Left ventricle myocardium superior (tissue), 1 donor: Measurements from ENCODE around the gene NOL4L. TPM values are rescaled to one million over a fixed set of nuclear protein-coding genes. Genes with fewer than 3 reads are reported as not detected.
A peak's percentile ranks its signal among the peaks of the same experiment; 100 is the strongest.

ENCODE experiments used
- ATAC-seq: fragments of 200-7000 bp; cut with Tn5 transposase; one replicate; pipeline ENCODE4 v1.9.1; 2020; ENCODE audit warnings: mild to moderate bottlenecking, moderate library complexity
- DNase-seq: peaks from one replicate; pipeline ENCODE4 v3.0.0-alpha.2; 2020
- intact Hi-C: fragments of 100-400 bp; cut with micrococcal nuclease; formaldehyde crosslinking; loops from one replicate; pipeline ENCODE4 v1.11.0; 2022
- total RNA-seq: library from RNA; stranded (reverse); fragmentation: NEBNext Ultra II Directional; extraction: Animal tissue kit (Norgen Biotek cat#: 25700); gene quantifications from one replicate; pipeline ENCODE4 v1.2.1, GENCODE V29; 2021
- donor health status: DM: no; HTN: yes; CAD: no; lungs with severe emphysema.

NOL4L gene
- total RNA-seq, 1 donor from 2014 or later = 5.2 TPM

- peak; percentile 76 for DNase-seq
- ATAC-seq = peak; percentile 66
- intact Hi-C loops = no loop called here
Observed at GRCh38 chr20:32483351-32484224, 101.5 kb downstream of the NOL4L start.

DNA sequence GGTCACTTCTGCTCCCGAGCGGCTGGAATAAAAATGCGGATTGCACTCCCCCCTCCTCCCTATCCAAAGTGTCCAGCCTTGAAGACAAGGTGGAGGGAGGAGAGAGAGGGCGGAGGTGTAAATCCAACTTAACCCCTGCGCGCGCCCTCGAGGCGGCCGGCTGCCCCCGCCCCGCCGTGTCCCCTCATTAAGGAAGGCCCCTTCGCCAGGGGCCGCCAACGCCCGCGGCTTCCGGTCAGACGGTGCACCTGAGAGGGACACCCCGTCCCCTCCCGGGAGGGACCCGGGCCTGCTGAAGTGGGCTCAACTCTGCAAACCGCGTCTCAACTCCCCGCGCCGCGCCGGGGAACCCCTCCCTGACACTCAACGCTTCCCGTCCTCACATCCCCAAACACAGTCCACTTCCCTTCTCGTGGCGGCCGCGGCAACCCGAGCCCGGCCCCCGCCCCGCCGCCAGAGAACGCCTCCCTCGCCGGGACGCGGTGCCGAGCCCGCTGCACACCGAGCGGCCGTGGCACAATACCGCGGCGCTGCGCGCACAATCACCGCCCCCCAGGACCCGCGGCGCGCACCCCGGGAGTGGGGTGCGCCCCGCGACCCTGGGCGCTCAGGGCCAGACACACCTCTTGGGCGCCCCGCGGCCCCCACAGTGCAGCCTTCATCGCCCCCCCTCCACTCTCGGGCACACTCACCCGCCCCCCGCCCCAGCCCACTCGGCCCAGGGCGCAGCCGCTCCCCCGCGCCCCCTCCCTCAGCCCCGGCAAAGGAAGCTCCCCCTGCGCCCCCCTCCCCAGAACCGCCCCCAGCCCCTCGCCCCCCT, 102.5 kb downstream of the NOL4L start:
- DNase-seq = peak; percentile 64
- intact Hi-C loops = no loop called here
- peak; percentile 50 for ATAC-seq

DNA sequence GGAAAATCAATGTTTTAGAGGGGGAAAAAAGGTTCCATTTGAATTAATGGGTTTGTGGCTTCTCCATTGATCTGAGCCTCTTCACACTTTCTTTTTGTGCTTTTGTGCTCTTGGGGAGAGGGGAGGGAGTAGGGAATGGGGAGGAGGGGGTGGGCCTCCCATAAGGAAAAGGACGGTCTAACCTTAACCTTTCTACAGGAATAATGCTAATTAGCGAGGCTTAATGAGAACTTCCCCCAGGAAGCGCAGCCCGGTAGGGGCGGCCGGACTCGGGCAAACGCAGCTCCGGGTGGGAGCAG, 103.0 kb downstream of the NOL4L start:
- no peak for ATAC-seq
- intact Hi-C loops = no loop called here
- DNase-seq = no peak

DNA sequence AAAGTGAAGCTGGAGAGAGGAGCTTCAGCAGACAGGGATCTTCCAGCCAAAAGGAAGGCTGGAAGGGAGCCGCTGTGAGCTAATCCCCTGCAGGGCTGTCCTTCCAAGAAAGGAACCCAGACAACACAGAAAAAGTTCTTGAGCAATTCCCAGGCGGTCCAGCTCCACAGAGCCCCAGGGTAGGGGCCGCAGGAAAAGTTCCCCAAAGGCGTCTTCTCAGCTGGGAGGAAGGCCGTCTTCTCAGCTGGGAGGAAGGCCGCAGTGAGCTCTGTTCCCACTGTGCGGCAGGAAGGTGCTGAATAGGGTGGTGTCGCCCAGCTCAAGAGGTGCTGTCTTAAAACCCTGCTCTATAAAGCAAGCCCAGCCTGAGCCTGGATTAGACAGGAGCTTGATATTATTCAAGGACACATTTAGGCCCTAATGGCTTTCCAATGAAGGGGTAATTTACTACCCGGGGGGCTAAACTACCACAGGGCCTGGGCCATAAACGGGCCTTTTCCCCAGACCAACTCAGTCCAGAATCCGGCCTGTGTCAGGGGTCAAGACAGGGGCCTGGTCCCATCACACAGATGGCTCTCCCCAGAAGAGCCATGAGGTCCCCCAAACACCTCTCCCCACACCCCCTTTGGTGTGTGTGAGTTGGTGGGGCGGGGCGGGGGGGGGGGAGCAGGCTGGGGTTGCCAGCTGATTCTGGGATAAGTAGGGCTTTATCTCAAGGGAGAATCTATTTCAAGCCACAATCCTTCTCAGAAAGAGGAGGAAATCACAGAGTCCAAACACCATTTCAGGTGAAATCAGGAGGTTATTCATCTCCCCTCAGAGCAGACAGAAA, 103.6 kb downstream of the NOL4L start:
- intact Hi-C loops = no loop called here
- peak; percentile 50 for DNase-seq
- ATAC-seq = peak; percentile 4

DNA sequence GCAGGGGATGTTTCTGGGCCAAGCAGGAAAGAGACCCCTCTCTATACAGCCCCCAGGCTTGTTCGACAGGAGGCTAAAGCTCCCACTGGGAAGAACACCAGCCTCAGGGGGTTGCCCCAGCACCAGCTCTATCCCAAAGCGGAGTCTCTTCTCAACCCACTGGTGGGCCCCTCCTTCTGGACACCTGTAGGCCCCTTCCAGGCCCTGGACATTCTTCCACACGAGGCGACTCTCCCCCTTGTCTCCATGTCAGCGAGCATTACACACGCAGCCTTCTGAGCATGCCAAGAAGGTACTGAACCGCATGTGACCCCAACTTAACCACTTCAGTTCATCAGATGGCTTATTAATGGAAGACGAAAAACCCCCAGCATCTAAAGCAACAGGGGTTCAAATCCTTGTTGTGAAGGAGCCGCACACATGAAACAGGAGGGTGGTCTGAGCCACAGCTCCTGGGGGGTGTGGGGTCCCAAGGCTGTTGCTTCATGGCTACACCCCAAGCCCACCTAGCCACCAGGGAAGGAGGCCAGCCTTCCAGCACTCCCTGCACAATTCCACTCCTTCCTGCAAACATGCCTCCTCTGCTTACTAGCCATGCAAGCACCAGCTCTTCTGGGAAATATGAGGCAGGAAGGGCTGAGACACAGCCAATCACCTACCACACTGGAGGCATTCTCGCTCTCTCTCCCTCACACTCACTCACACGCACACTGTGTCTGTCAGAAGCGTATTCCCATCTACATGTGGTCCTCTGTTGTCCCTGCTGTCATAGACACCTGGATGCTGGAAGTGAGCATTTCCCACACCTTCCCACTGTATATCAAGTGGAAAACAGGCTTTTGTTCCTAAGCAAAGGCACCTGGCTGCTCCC, 104.5 kb downstream of the NOL4L start:
- intact Hi-C loops = no loop called here
- ATAC-seq (no peak), DNase-seq (no peak)

DNA sequence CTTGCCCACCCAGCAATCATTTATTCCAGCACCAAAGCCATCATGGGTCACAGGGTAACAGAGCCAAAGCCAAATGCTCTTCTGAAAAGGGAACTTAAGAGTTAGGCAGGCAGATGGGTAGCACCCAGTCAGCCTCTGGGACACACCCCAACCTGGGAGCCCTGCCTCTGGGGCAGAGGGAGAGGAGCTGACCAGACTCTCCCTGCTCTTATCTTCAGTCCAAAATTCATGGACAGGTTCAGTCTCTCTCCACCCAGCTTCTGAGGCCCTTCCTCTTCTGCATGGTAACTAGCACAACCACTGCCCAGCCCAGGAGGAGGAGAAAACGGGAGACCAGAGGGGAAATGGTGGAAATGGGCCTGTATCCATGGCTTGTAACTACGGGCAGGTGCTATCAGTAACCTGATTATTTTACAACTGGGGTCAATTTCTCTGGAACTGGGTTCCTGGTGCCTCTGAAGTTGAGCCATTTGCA, 105.4 kb downstream of the NOL4L start:
- DNase-seq (peak; percentile 9), ATAC-seq (no peak)
- intact Hi-C loops = no loop called here

- ATAC-seq (no peak), DNase-seq (no peak)
- intact Hi-C loops = no loop called here
Observed at GRCh38 chr20:32479012-32479411, 106.1 kb downstream of the NOL4L start.

DNA sequence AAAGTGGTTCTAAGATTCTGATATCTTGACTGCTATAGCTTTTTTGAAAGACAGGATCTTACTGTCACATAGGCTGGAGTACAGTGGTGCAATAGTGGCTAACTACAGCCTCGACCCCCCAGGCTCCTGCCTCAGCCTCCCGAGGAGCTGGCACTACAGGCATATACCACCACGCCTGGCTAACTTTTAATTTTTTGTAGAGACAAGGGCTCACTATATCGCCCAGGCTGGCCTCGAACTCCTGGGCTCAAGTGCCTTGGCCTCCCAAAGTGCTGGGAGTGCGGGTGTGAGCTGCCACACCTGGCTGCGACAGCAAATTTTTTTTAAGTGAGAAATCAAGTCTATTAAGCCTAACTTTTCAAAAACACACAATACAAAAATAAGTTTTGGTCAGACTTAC, 106.6 kb downstream of the NOL4L start:
- intact Hi-C loops = no loop called here
- DNase-seq = no peak
- no peak for ATAC-seq

DNA sequence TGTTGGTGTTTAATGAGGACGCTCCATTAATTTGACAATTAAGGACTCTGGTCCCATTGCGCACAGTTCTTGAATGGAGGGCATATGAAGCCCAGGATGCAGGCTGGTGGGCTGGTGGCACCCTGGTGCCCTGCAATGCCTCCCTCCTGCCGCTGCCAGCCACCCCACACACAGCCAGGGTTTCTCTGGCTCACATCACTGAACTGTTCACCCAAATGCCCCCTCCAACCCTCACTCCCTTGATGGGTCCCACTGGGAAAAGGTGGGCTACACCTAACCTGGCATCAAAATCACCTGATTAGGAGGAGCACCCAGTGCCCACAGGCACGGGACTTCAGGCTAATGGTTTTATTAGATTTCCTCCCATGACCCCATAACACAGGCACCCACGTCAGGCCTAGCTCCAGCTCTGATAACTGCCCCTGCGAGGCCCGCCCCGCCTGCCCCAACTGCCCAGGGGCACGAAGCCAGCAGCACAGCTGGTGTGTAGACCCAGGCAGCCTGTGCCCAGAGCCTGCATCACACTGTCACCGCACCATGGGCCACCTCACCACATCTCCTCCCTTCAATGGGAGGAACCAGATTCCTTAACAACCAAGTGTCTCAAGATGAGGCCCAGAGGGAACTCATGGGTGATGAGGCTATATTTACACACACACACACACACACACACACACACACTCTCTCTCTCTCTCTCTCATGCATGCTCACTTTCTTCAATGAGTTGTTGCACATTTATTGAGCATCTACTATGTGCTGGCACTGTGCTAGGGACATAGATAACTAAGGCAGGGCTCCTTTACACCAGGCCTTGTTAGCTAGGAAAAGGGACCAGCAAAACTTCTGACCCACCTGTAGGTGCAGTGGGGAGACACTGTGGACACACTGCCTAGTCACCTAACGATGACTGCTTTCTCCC, 107.3 kb downstream of the NOL4L start:
- no peak for ATAC-seq
- DNase-seq = peak; percentile 28
- intact Hi-C loops = no loop called here

GRCh38 chr20:32476684-32477593, 108.2 kb downstream of the NOL4L start:
- ATAC-seq = no peak
- intact Hi-C loops = no loop called here
- DNase-seq = peak; percentile 20

DNA sequence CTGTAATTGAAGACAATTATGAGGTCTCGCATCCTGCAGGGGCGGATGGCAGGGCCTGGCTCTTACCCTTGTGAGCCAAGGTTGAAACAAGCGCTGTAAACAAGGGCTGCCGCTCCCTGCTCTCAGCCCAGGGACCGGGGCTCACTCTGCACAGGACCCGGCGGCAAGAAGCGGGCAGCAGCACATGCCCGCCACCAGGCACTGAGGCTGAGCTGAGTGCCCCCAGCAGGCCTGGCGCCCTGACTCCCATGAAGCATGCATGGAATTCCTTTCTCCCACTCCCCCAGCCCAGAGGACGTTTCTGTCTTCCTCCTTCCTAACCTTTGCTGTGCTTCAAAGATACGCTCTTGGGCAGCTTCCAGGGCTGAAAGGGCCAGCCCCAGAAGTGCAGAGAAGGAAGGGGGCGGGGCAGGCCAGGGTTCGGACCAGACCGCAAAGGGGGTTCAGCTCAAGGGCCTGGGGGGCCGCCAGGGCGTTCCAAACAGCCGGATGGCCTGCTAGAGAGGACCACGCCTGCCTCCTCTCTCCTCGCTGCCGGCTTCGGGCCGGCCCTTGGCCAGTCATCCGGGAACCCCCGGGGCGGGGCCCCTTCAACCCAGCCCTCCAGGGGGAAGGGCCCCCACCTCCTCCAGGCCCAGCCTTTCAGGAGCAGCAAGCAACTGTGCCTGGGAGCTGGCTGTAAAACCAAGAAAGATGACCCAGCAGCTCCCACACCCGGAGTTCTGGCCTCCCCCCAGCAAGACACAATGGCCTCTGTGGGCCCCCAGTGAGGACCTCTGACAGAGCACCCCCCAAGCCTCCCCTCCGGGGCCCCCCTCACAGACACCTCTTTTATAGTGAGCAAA, 109.9 kb downstream of the NOL4L start:
- peak; percentile 94 for DNase-seq
- intact Hi-C loops = no loop called here
- peak; percentile 94 for ATAC-seq

DNA sequence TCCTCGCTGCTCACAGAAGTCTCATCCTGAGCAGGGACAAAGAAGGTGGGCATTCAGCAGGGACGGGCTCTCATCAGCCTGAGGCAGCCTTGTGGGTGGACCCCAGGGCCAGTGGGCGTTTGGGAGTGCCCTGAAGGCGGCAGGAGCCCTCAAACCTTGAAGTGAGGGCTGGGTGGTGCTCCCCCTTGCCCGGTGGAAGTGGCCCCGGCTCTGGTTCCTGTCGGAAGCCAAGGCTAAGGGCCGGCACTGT, 110.5 kb downstream of the NOL4L start:
- intact Hi-C loops = no loop called here
- DNase-seq (no peak), ATAC-seq (no peak)

GRCh38 chr20:32474009-32474716, 111.0 kb downstream of the NOL4L start:
- intact Hi-C loops = no loop called here
- DNase-seq (no peak), ATAC-seq (peak; percentile 2)

- ATAC-seq (no peak), DNase-seq (no peak)
- intact Hi-C loops = no loop called here
Observed at GRCh38 chr20:32473231-32474008, 111.7 kb downstream of the NOL4L start.
